Measurements from ENCODE around the gene NDRG4. TPM values are rescaled to one million over a fixed set of nuclear protein-coding genes. Genes with fewer than 3 reads are reported as not detected.

NDRG4 gene, protein sequence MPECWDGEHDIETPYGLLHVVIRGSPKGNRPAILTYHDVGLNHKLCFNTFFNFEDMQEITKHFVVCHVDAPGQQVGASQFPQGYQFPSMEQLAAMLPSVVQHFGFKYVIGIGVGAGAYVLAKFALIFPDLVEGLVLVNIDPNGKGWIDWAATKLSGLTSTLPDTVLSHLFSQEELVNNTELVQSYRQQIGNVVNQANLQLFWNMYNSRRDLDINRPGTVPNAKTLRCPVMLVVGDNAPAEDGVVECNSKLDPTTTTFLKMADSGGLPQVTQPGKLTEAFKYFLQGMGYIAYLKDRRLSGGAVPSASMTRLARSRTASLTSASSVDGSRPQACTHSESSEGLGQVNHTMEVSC
- total RNA-seq, result 1 to 10 TPM; 1.5 to 1.6 TPM
- polyA plus RNA-seq, result under 1 TPM in 2 of 3 donors, not detected in 1; 0.13 to 0.56 TPM
- total RNA-seq, result 0.45 to 3.0 (median 1.6) reads per million in 6 experiments

- POLR2A ChIA-PET, result interaction anchor here (0.8 to 1.2 kb wide), 2 partner anchors 108 to 370 kb away, joined by 3 read pairs; partner anchors contain the start of gene CFAP20
- peak within 1 kb of the TSS in 7 of 10 donors; percentile 22 to 87 (median 53) for H3K27ac Mint-ChIP-seq
- no peaks in the 10 kb centered on the region for H3K9me3 Mint-ChIP-seq
- peak within 1 kb of the TSS; percentile 74 to 91 (median 82) for H3K4me3 Mint-ChIP-seq
- peak in 8 of 10 donors; percentile 29 to 81 (median 60) for DNase-seq
- H3K36me3 Mint-ChIP-seq, result peaks cover 0 to 2% (median 0%) of the 10 kb centered on the region in 3 donors
- peaks cover 6 to 32% (median 24%) of the 10 kb centered on the region in 4 donors for H3K4me1 Mint-ChIP-seq
- peak; percentile 75 to 82 for ATAC-seq
- H3K27me3 Mint-ChIP-seq, result peaks cover 0 to 19% (median 10%) of the 10 kb centered on the region in 5 donors
Measured at GRCh38 chr16:58499615-58500351, at the start of gene NDRG4. NDRG4 (plus strand) TSS chr16:58500143; CDS start chr16:58500249, 106 bp downstream.

GRCh38 chr16:58450590-58450989, 49.4 kb upstream of the NDRG4 start:
- peaks cover 4 to 19% (median 11%) of the 10 kb centered on the region in 5 donors for H3K27me3 Mint-ChIP-seq
- H3K4me1 Mint-ChIP-seq, result peaks cover 0 to 4% (median 2%) of the 10 kb centered on the region in 4 donors
- no peaks in the 10 kb centered on the region for H3K36me3 Mint-ChIP-seq
- no peak overlapping the region for H3K27ac Mint-ChIP-seq
- ATAC-seq (no peak), DNase-seq (no peak)
- H3K4me3 Mint-ChIP-seq, result no peak overlapping the region
- no peaks in the 10 kb centered on the region for H3K9me3 Mint-ChIP-seq
- POLR2A ChIA-PET, result no interaction called here

DNA sequence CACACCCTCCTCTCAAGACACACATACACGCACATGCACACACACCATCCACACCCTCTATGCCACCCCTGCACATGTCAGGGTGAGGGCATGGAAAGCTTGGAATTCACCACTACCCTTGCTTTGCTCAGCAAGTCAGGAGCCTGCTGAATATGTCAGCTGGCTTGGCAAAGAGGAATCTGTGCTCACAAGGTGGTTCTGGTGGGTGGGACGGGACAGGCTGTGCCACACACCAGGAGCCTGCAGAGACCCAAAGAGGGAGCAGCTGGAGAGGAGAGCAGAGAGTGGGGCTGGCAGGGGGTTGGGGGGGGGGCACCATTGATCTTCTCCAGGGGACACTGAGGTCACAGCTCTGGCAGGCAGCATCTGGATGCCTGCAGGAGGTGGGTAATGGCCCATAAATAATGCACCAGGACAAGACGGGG, 48.7 kb upstream of the NDRG4 start:
- H3K27ac Mint-ChIP-seq, result no peak overlapping the region
- H3K36me3 Mint-ChIP-seq, result no peaks in the 10 kb centered on the region
- H3K27me3 Mint-ChIP-seq, result peaks cover 4 to 19% (median 11%) of the 10 kb centered on the region in 5 donors
- H3K4me3 Mint-ChIP-seq, result no peak overlapping the region
- POLR2A ChIA-PET, result no interaction called here
- peaks cover 0 to 4% (median 2%) of the 10 kb centered on the region in 4 donors for H3K4me1 Mint-ChIP-seq
- ATAC-seq (no peak), DNase-seq (no peak)
- H3K9me3 Mint-ChIP-seq, result no peaks in the 10 kb centered on the region

DNA sequence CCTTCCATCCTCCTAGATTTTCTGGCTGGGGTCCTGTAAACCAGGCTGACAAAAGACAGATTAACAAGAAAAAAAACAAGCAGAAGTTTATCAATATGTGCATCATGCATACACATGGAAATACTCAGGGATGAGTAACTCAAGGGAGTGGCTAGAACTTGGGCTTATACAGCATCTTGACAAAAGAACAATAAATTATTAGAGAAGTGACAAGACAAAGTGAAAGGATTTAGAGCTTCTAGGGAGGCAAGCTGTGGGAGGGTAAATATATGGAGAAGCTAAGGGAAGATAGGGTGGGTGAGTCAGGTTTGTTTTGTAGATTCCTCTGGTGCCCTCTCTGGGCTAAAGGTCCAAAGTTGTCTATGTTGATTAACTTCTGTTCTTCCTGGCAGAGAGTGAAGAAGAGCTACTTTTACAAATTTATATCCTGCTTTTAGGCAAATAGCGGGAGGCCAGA, 48.0 kb upstream of the NDRG4 start:
- Mint-ChIP-seq H3K27me3 (peaks cover 4 to 19% (median 12%) of the 10 kb centered on the region in 5 donors), H3K4me1 (peaks cover 0 to 4% (median 2%) of the 10 kb centered on the region in 4 donors), H3K36me3 (no peaks in the 10 kb centered on the region), H3K9me3 (no peaks in the 10 kb centered on the region), H3K27ac (no peak overlapping the region), H3K4me3 (no peak overlapping the region)
- ATAC-seq (no peak), DNase-seq (no peak)
- POLR2A ChIA-PET, result no interaction called here

GRCh38 chr16:58452640-58453039, 47.3 kb upstream of the NDRG4 start:
- no peaks in the 10 kb centered on the region for H3K36me3 Mint-ChIP-seq
- peaks cover 4 to 19% (median 17%) of the 10 kb centered on the region in 5 donors for H3K27me3 Mint-ChIP-seq
- no peak overlapping the region for H3K4me3 Mint-ChIP-seq
- H3K27ac Mint-ChIP-seq, result no peak overlapping the region
- POLR2A ChIA-PET, result no interaction called here
- H3K9me3 Mint-ChIP-seq, result no peaks in the 10 kb centered on the region
- ATAC-seq, result no peak
- H3K4me1 Mint-ChIP-seq, result peaks cover 0 to 4% (median 2%) of the 10 kb centered on the region in 4 donors
- no peak for DNase-seq

GRCh38 chr16:58454178-58454577, 45.8 kb upstream of the NDRG4 start:
- peaks cover 4 to 23% (median 18%) of the 10 kb centered on the region in 5 donors for H3K27me3 Mint-ChIP-seq
- ATAC-seq, result no peak

DNA sequence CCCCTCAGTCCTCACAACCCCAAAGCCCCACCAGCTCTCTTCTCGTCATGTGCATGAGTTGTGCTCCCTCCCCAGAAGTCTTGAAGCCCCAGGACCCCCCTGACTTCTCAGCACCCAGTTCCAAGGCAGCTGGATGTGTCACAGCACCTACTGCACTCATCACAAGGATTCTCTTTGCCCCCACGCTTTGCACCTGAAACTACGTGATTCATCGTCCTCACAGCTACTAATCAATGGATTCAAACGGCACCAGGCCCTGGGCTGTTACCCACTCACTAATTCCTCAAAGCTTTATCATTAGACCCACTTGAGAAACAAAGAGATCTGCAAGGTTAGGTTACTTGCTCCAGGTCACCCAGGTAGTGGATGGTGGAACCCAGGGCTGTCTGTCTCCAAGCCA, 45.1 kb upstream of the NDRG4 start:
- peaks cover 3 to 23% (median 17%) of the 10 kb centered on the region in 5 donors for H3K27me3 Mint-ChIP-seq
- POLR2A ChIA-PET, result no interaction called here
- no peaks in the 10 kb centered on the region for H3K36me3 Mint-ChIP-seq
- H3K4me3 Mint-ChIP-seq, result no peak overlapping the region
- no peaks in the 10 kb centered on the region for H3K9me3 Mint-ChIP-seq
- ATAC-seq (no peak), DNase-seq (no peak)
- H3K4me1 Mint-ChIP-seq, result peaks cover 0 to 3% (median 1%) of the 10 kb centered on the region in 4 donors
- H3K27ac Mint-ChIP-seq, result no peak overlapping the region

More at GRCh38 chr16:58454178-58454577, 45.8 kb upstream of the NDRG4 start:
- Mint-ChIP-seq H3K27ac (no peak overlapping the region), H3K9me3 (no peaks in the 10 kb centered on the region), H3K36me3 (no peaks in the 10 kb centered on the region), H3K4me3 (no peak overlapping the region), H3K4me1 (peaks cover 0 to 4% (median 2%) of the 10 kb centered on the region in 4 donors)
- DNase-seq, result no peak
- POLR2A ChIA-PET, result no interaction called here

GRCh38 chr16:58455750-58456149, 44.2 kb upstream of the NDRG4 start:
- no peak for ATAC-seq
- no peaks in the 10 kb centered on the region for H3K9me3 Mint-ChIP-seq

DNA sequence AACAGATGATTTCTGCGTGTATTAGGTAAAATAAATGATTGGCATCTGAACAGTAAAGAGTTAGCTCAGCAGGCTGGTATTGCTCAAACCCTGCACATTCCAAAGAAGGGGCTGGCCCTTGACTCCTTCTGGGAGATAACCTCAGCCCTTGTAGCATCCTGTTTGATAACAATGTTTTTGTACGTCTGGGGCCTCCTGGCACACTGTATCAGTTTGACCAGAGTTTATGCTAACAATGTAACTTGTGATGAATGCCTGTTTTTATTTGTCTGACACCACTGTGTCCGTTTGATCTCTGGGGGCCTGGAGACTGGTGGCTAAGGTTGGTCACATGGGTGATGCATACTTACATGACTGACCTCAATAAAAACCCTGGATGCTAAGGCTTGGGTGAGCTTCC, 43.8 kb upstream of the NDRG4 start:
- POLR2A ChIA-PET, result no interaction called here
- H3K9me3 Mint-ChIP-seq, result no peaks in the 10 kb centered on the region
- ATAC-seq (no peak), DNase-seq (no peak)
- peaks cover 0 to 2% (median 0%) of the 10 kb centered on the region in 4 donors for H3K4me1 Mint-ChIP-seq
- H3K27ac Mint-ChIP-seq, result no peak overlapping the region
- H3K4me3 Mint-ChIP-seq, result no peak overlapping the region
- peaks cover 0 to 27% (median 17%) of the 10 kb centered on the region in 5 donors for H3K27me3 Mint-ChIP-seq
- no peaks in the 10 kb centered on the region for H3K36me3 Mint-ChIP-seq

More at GRCh38 chr16:58455750-58456149, 44.2 kb upstream of the NDRG4 start:
- H3K4me3 Mint-ChIP-seq, result no peak overlapping the region
- H3K27ac Mint-ChIP-seq, result no peak overlapping the region
- peaks cover under 1 to 23% (median 18%) of the 10 kb centered on the region in 5 donors for H3K27me3 Mint-ChIP-seq
- peaks cover 0 to 2% (median 0%) of the 10 kb centered on the region in 4 donors for H3K4me1 Mint-ChIP-seq
- POLR2A ChIA-PET, result no interaction called here
- no peaks in the 10 kb centered on the region for H3K36me3 Mint-ChIP-seq
- no peak for DNase-seq

DNA sequence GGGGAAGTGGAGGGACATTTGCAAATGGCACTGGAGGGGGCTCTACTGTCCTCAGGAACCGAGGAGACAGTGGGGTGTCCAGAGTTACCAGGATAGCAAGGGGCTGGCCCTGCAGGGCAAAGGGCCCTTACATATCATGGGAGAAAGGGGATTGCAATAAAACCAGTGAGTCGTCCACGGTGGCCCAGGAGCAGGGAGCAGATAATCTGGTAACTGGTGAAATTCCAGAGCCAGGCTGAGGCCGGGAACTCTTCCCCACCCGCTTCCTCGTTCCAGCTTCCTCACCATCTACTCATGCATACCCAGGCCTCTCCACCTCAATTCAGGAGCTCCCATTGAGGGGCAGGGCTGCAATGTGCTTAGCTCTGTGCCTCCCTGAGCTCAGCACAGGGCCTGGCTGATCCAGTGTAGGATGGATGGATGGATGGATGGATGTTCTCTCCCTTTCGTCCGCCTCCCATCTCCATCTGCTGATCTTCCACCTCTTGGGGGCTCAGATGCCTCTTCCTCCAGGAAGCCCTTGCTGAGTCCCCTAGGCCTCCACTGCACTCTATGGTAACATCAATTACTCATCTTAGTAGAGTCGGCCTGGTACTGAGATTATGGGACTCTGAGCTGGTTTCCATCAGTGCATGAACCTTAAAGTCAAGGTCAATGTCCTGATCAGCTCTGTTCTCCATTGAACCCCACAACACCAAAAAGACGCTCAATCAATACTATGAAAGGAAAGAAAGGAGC, 41.2 kb upstream of the NDRG4 start:
- Mint-ChIP-seq H3K27me3 (peaks cover 8 to 44% (median 26%) of the 10 kb centered on the region in 5 donors), H3K4me3 (no peak overlapping the region), H3K27ac (no peak overlapping the region), H3K4me1 (peaks cover 0 to 3% (median 1%) of the 10 kb centered on the region in 4 donors), H3K9me3 (no peaks in the 10 kb centered on the region), H3K36me3 (no peaks in the 10 kb centered on the region)
- ATAC-seq (no peak), DNase-seq (no peak)
- POLR2A ChIA-PET, result no interaction called here

- ATAC-seq (no peak), DNase-seq (no peak)
- H3K4me1 Mint-ChIP-seq, result peaks cover 1 to 4% (median 2%) of the 10 kb centered on the region in 4 donors
- no peak overlapping the region for H3K27ac Mint-ChIP-seq
- POLR2A ChIA-PET, result no interaction called here
- peaks cover 8 to 39% (median 24%) of the 10 kb centered on the region in 5 donors for H3K27me3 Mint-ChIP-seq
- H3K9me3 Mint-ChIP-seq, result no peaks in the 10 kb centered on the region
- H3K36me3 Mint-ChIP-seq, result no peaks in the 10 kb centered on the region
- H3K4me3 Mint-ChIP-seq, result peak overlapping the region in 1 of 10 donors; percentile 53
Measured at GRCh38 chr16:58459344-58460218, 40.4 kb upstream of the NDRG4 start.
